HCT116 (cell line): ENCODE measurements around the gene ATP1A4. TPM values are rescaled to one million over a fixed set of nuclear protein-coding genes. Genes with fewer than 3 reads are reported as not detected.

Source experiments
- ATAC-seq: fragments of 200-7000 bp; cut with Tn5 transposase; 2 replicates; pipeline ENCODE4 v1.9.1; 2020; ENCODE audit warnings: mild to moderate bottlenecking, moderate library complexity
- BruUV-seq: library from RNA; stranded (reverse); fragments of 400-500 nt; replicated peaks from 2 replicates; lab custom pipeline; 2021; lab: Mats Ljungman, UMichigan
- CTCF ChIA-PET: fragments of 300-600 bp; sonication (Branson Sonifier 250); formaldehyde crosslinking; loops from one replicate; lab custom pipeline; 2021; ENCODE audit warnings: antibody characterized with exemption; lab: Charles Lee
- POLR2A ChIA-PET: fragments of 300-600, 350-600 bp; sonication (Branson Sonifier 250); formaldehyde crosslinking; loops from one replicate; lab custom pipeline; 2021; ENCODE audit warnings: antibody characterized with exemption; lab: Charles Lee
- RAD21 ChIA-PET, 2 experiments: fragments of 300-600 bp; sonication (Branson Sonifier 250); formaldehyde crosslinking; loops; one replicate each; lab custom pipeline; 2023; ENCODE audit warnings: low total read pairs in 2 of 2; ENCODE audit not compliant: uncharacterized antibody in 2 of 2, unreplicated experiment in 2 of 2, low non-redundant PET in 1 of 2; lab: Charles Lee
- DNase-seq: peaks from one replicate; pipeline ENCODE4 v3.0.0-alpha.2; 2010; ENCODE audit warnings: low read depth, low spot score
- H2AFZ ChIP-seq: fragments of 200-600 bp; shearing (Covaris generic), sonication (generic); 2 replicates; pipeline ENCODE4 v1.6.1; 2017; ENCODE audit warnings: low read depth, mixed run types, mixed read lengths, antibody characterized with exemption, low read length; ENCODE audit not compliant: poor library complexity, severe bottlenecking
- H3K27ac ChIP-seq: 2 replicates; pipeline ENCODE4 v1.5.1; 2012; ENCODE audit warnings: low read depth, low read length
- H3K27me3 ChIP-seq: fragments of 200-600 bp; sonication (generic); 2 replicates; pipeline ENCODE4 v1.6.1; 2016; ENCODE audit warnings: mixed run types, low read length, mixed read lengths; ENCODE audit not compliant: insufficient read depth
- H3K36me3 ChIP-seq, 2 experiments: fragments of 200-500 bp in 1 of 2; fragments of 200-600 bp in 1 of 2; sonication (Bioruptor generic) in 1 of 2; sonication (generic) in 1 of 2; 2 replicates each; pipeline versions ENCODE4 v1.5.1 to v1.6.1; 2014 to 2016; ENCODE audit warnings: low read length in 2 of 2, inconsistent platforms in 1 of 2, mixed read lengths in 1 of 2, mixed run types in 1 of 2; ENCODE audit not compliant: insufficient read depth in 2 of 2, control insufficient read depth in 1 of 2
- H3K4me1 ChIP-seq, 2 experiments: fragments of 200-600 bp in 1 of 2; sonication (generic) in 1 of 2; 2 replicates each; pipeline versions ENCODE4 v1.5.1 to v1.6.1; 2012 to 2017; ENCODE audit warnings: low read length in 2 of 2, inconsistent platforms in 1 of 2, mild to moderate bottlenecking in 1 of 2, mixed read lengths in 1 of 2, mixed run types in 1 of 2, moderate library complexity in 1 of 2; ENCODE audit not compliant: insufficient read depth in 2 of 2, control insufficient read depth in 1 of 2
- H3K4me2 ChIP-seq: fragments of 200-600 bp; sonication (generic); 2 replicates; pipeline ENCODE4 v1.6.1; 2017; ENCODE audit warnings: mixed run types, low read length, mixed read lengths
- H3K4me3 ChIP-seq, 2 experiments: fragments of 200-600 bp in 1 of 2; sonication (generic) in 1 of 2; replicated peaks in 1 of 2; 2 replicates each; pipeline ENCODE4 v1.5.1; 2011 to 2016; ENCODE audit warnings: low read length in 2 of 2, control low read depth in 1 of 2, low read depth in 1 of 2, mild to moderate bottlenecking in 1 of 2, mixed read lengths in 1 of 2, mixed run types in 1 of 2
- H3K79me2 ChIP-seq: fragments of 200-600 bp; sonication (generic); 2 replicates; pipeline ENCODE4 v1.6.1; 2017; ENCODE audit warnings: mild to moderate bottlenecking, mixed run types, low read length, moderate library complexity, mixed read lengths; ENCODE audit not compliant: insufficient read depth
- H3K9ac ChIP-seq: fragments of 200-600 bp; sonication (generic); 2 replicates; pipeline ENCODE4 v1.6.1; 2016; ENCODE audit warnings: low read length, mixed read lengths
- H3K9me2 ChIP-seq: fragments of 200-600 bp; sonication (generic), shearing (Covaris generic); 2 replicates; pipeline ENCODE4 v1.6.1; 2017; ENCODE audit warnings: mixed run types, mild to moderate bottlenecking, moderate library complexity; ENCODE audit not compliant: insufficient read depth
- H3K9me3 ChIP-seq, 2 experiments: fragments of 200-500 bp in 1 of 2; fragments of 200-600 bp in 1 of 2; sonication (Bioruptor generic) in 1 of 2; sonication (generic) in 1 of 2; 2 replicates each; pipeline ENCODE4 v1.6.1; 2014 to 2017; ENCODE audit warnings: low read length in 2 of 2, mixed read lengths in 2 of 2, inconsistent platforms in 1 of 2, low read depth in 1 of 2, mild to moderate bottlenecking in 1 of 2, mixed run types in 1 of 2, moderate library complexity in 1 of 2; ENCODE audit not compliant: control insufficient read depth in 1 of 2, insufficient read depth in 1 of 2
- H4K20me1 ChIP-seq: fragments of 200-600 bp; sonication (generic), shearing (Covaris generic); 2 replicates; pipeline ENCODE4 v1.6.1; 2017; ENCODE audit warnings: mixed run types, mild to moderate bottlenecking, moderate library complexity; ENCODE audit not compliant: insufficient read depth
- CEBPB ChIP-seq: IDR thresholded peaks from 2 replicates; pipeline ENCODE4 v1.6.1; 2012; ENCODE audit warnings: low read depth
- EGR1 ChIP-seq: IDR thresholded peaks from 2 replicates; pipeline ENCODE4 v1.6.1; 2012; ENCODE audit warnings: low read depth
- ELF1 ChIP-seq: IDR thresholded peaks from 2 replicates; pipeline ENCODE4 v1.6.1; 2012; ENCODE audit warnings: low read depth, borderline replicate concordance
- EZH2 ChIP-seq: fragments of 200-600 bp; sonication (generic); IDR thresholded peaks from 2 replicates; pipeline ENCODE4 v1.6.1; 2017; ENCODE audit warnings: antibody characterized with exemption, mixed run types
- FOSL1 ChIP-seq: IDR thresholded peaks from 2 replicates; pipeline ENCODE4 v1.6.1; 2012; ENCODE audit warnings: low read depth
- MAX ChIP-seq: IDR thresholded peaks from 2 replicates; pipeline ENCODE4 v1.6.1; 2012
- POLR2A ChIP-seq: IDR thresholded peaks from 2 replicates; pipeline ENCODE4 v1.7.0; 2011; ENCODE audit warnings: borderline replicate concordance; ENCODE audit not compliant: insufficient read depth, insufficient read length; ENCODE audit errors: extremely low read depth
- REST ChIP-seq: IDR thresholded peaks from 2 replicates; pipeline ENCODE4 v1.6.1; 2012; ENCODE audit warnings: low read depth
- SP1 ChIP-seq: IDR thresholded peaks from 2 replicates; pipeline ENCODE4 v1.6.1; 2012; ENCODE audit warnings: low read depth
- TCF7L2 ChIP-seq: IDR thresholded peaks from 2 replicates; pipeline ENCODE4 v1.7.0; 2011; ENCODE audit warnings: borderline replicate concordance, inconsistent platforms; ENCODE audit not compliant: insufficient read depth, insufficient read length; ENCODE audit errors: extremely low read depth
- YY1 ChIP-seq: IDR thresholded peaks from 2 replicates; pipeline ENCODE4 v1.6.1; 2011; ENCODE audit warnings: low read length, low read depth, moderate library complexity, mild to moderate bottlenecking; ENCODE audit not compliant: insufficient replicate concordance; ENCODE audit errors: extremely low read depth
- ZBTB33 ChIP-seq: IDR thresholded peaks from 2 replicates; pipeline ENCODE4 v1.6.1; 2011; ENCODE audit warnings: mild to moderate bottlenecking, low read length, moderate library complexity; ENCODE audit not compliant: insufficient replicate concordance; ENCODE audit errors: extremely low read depth
- ZFX ChIP-seq: fragments of 450-650 bp; IDR thresholded peaks from 2 replicates; pipeline ENCODE4 v1.6.1; 2017
- intact Hi-C: fragments of 100-400 bp; cut with micrococcal nuclease; formaldehyde crosslinking; loops from 2 replicates; pipeline ENCODE4 v1.10.0; 2022
- total RNA-seq: library from RNA; stranded (reverse); gene quantifications from one replicate; pipeline ENCODE4 v1.2.1, GENCODE V29; 2021; ENCODE audit not compliant: unreplicated experiment

ATP1A4 gene
- total RNA-seq, 1 experiment from 2014 or later: not detected

- no peak for ATAC-seq
- Histone ChIP-seq H3K27ac (no peak overlapping the region), H4K20me1 (no peaks in the 10 kb centered on the region), H3K4me1 (peaks cover 10 to 20% of the 10 kb centered on the region in 2 experiments), H3K36me3 (no peaks in the 10 kb centered on the region), H3K9me2 (0 out of 2 replicates have a peak, but pooled peaks cover 2% of the 10 kb centered on the region), H3K79me2 (no peaks in the 10 kb centered on the region), H3K4me3 (no peak overlapping the region), H3K27me3 (no peaks in the 10 kb centered on the region), H2AFZ (no peak overlapping the region), H3K4me2 (no peak overlapping the region), H3K9me3 (no peaks in the 10 kb centered on the region), H3K9ac (no peak overlapping the region)
- ChIA-PET POLR2A (no interaction called here), RAD21 (no interaction called here), CTCF (no interaction called here)
- no TSS peak for BruUV-seq
- no peak for TF ChIP-seq ELF1
- TF ChIP-seq CEBPB: no peak
- no peak for TF ChIP-seq FOSL1
- no peak for TF ChIP-seq MAX
- TF ChIP-seq YY1: no peak
- intact Hi-C loops: no loop called here
- no peak for DNase-seq
These were observed 21.4 kb upstream of the ATP1A4 start for GRCh38 chr1:160129966-160130365.

- H3K9me2 ChIP-seq: no peaks in the 10 kb centered on the region
- no peaks in the 10 kb centered on the region for H4K20me1 ChIP-seq
- H3K4me1 ChIP-seq: peaks cover 5 to 15% of the 10 kb centered on the region in 2 experiments
- no peak overlapping the region for H3K4me2 ChIP-seq
- no peaks in the 10 kb centered on the region for H3K9me3 ChIP-seq
- no peaks in the 10 kb centered on the region for H3K36me3 ChIP-seq
- no peak for ATAC-seq
- DNase-seq: no peak
- H3K79me2 ChIP-seq: no peaks in the 10 kb centered on the region
- RAD21 ChIA-PET: no interaction called here
- H2AFZ ChIP-seq: no peak overlapping the region
- H3K4me3 ChIP-seq: no peak overlapping the region
- TF ChIP-seq REST: no peak
- no peak for TF ChIP-seq FOSL1
- TF ChIP-seq ZBTB33: no peak
- no peak for TF ChIP-seq ELF1
- no peak for TF ChIP-seq POLR2A
- TF ChIP-seq SP1: no peak
- TF ChIP-seq EGR1: no peak
- no peak for TF ChIP-seq TCF7L2
- no peak for TF ChIP-seq EZH2
- TF ChIP-seq ZFX: no peak
- no TSS peak for BruUV-seq
- intact Hi-C loops: no loop called here
- CTCF ChIA-PET: no interaction called here
- H3K27ac ChIP-seq: no peak overlapping the region
- POLR2A ChIA-PET: no interaction called here
- no peak overlapping the region for H3K9ac ChIP-seq
- H3K27me3 ChIP-seq: no peaks in the 10 kb centered on the region
These were observed 20.9 kb upstream of the ATP1A4 start for GRCh38 chr1:160130486-160130885.
